GM12878 (cell line): ENCODE results near the gene NIPA2. TPM values are rescaled to one million over a fixed set of nuclear protein-coding genes. Genes with fewer than 3 reads are reported as not detected.
A peak's percentile ranks its signal among the peaks of the same experiment; 100 is the strongest.

ENCODE experiments used
- ATAC-seq: fragments of 200-7000 bp; cut with Tn5 transposase; 3 replicates; pipeline ENCODE4 v1.9.1; 2020; ENCODE audit warnings: mild to moderate bottlenecking, moderate library complexity
- BruUV-seq: library from RNA; stranded (reverse); fragments of 400-500 nt; replicated peaks from 2 replicates; lab custom pipeline; 2021; lab: Mats Ljungman, UMichigan
- CTCF ChIA-PET: fragments of 300-600 bp; sonication (Branson Sonifier 250); formaldehyde crosslinking; extraction: SDS; loops from one replicate; lab custom pipeline; 2021; ENCODE audit warnings: inconsistent platforms; lab: Yijun Ruan, JAX
- POLR2A ChIA-PET: fragments of 350-600 bp; formaldehyde crosslinking; extraction: SDS; loops from one replicate; lab custom pipeline; 2021; ENCODE audit warnings: inconsistent platforms; lab: Charles Lee
- RAD21 ChIA-PET: fragments of 300-600 bp; sonication (Branson Sonifier 250); formaldehyde crosslinking; loops from one replicate; lab custom pipeline; 2023; ENCODE audit warnings: antibody characterized with exemption; ENCODE audit not compliant: unreplicated experiment; lab: Charles Lee
- SMC1A ChIA-PET: fragments of 300-600 bp; sonication (Branson Sonifier 250); formaldehyde crosslinking; loops from one replicate; lab custom pipeline; 2023; ENCODE audit not compliant: unreplicated experiment, uncharacterized antibody; lab: Charles Lee
- DNase-seq: peaks from one replicate; pipeline ENCODE4 v3.0.0-alpha.2; 2011; ENCODE audit warnings: low read depth, low spot score
- FAIRE-seq: peaks from 3 replicates; lab custom pipeline; 2011; peaks lifted over from hg19 to GRCh38; lab: Jason Lieb, UNC
- H2AFZ ChIP-seq: 2 replicates; pipeline ENCODE4 v1.6.0; 2011; ENCODE audit warnings: low read depth, low read length, control low read depth; ENCODE audit not compliant: control insufficient read depth
- H3K27ac ChIP-seq: 2 replicates; pipeline ENCODE4 v1.5.1; 2011; ENCODE audit warnings: control low read depth; ENCODE audit not compliant: control insufficient read depth, insufficient read depth
- H3K27me3 ChIP-seq, 2 experiments: replicated peaks in 1 of 2; 2 replicates each; pipeline versions ENCODE4 v1.6.0 to v1.6.1; 2011; ENCODE audit warnings: low read length in 1 of 2; ENCODE audit not compliant: control insufficient read depth in 2 of 2, insufficient read depth in 2 of 2
- H3K36me3 ChIP-seq, 2 experiments: 2 replicates each; pipeline ENCODE4 v1.5.1; 2011; ENCODE audit warnings: low read length in 1 of 2; ENCODE audit not compliant: control insufficient read depth in 2 of 2, insufficient read depth in 2 of 2
- H3K4me1 ChIP-seq: 2 replicates; pipeline ENCODE4 v1.6.1; 2011; ENCODE audit warnings: mild to moderate bottlenecking, low read length, moderate library complexity, mixed read lengths; ENCODE audit not compliant: control insufficient read depth, insufficient read depth
- H3K4me2 ChIP-seq: 2 replicates; pipeline ENCODE4 v1.6.0; 2011; ENCODE audit warnings: control low read depth; ENCODE audit not compliant: control insufficient read depth, insufficient read depth
- H3K4me3 ChIP-seq: fragments of 200-600 bp; sonication (generic); 2 replicates; pipeline ENCODE4 v1.5.1; 2016
- H3K79me2 ChIP-seq: 2 replicates; pipeline ENCODE4 v1.6.0; 2011; ENCODE audit warnings: low read length; ENCODE audit not compliant: control insufficient read depth, insufficient read depth
- H3K9ac ChIP-seq: 2 replicates; pipeline ENCODE4 v1.8.0; 2011; ENCODE audit warnings: low read length, control low read depth, mixed read lengths; ENCODE audit not compliant: control insufficient read depth, insufficient read depth
- H3K9me3 ChIP-seq: replicated peaks from 3 replicates; pipeline ENCODE4 v1.5.1; 2011; ENCODE audit warnings: mild to moderate bottlenecking, low read length; ENCODE audit not compliant: control insufficient read depth, insufficient read depth
- H4K20me1 ChIP-seq: 2 replicates; pipeline ENCODE4 v1.6.0; 2011; ENCODE audit not compliant: control insufficient read depth, insufficient read depth
- BCL3 ChIP-seq: IDR thresholded peaks from 2 replicates; pipeline ENCODE4 v1.6.1; 2011; ENCODE audit warnings: borderline replicate concordance, low read depth, mild to moderate bottlenecking, moderate library complexity, low read length; ENCODE audit not compliant: insufficient read depth, poor library complexity, severe bottlenecking
- ETV6 ChIP-seq, 2 experiments: fragments of 450-650 bp in 1 of 2; IDR thresholded peaks in 1 of 2; conservative IDR thresholded peaks in 1 of 2; 2 replicates each; pipeline ENCODE4 v1.6.1; 2014; ENCODE audit warnings: antibody characterized with exemption in 1 of 2, borderline replicate concordance in 1 of 2, low read depth in 1 of 2, mild to moderate bottlenecking in 1 of 2, moderate library complexity in 1 of 2
- MLLT1 ChIP-seq: fragments of 450-650 bp; IDR thresholded peaks from 2 replicates; pipeline ENCODE4 v1.6.1; 2016; ENCODE audit warnings: mild to moderate bottlenecking
- NFIC ChIP-seq: IDR thresholded peaks from 2 replicates; pipeline ENCODE4 v1.6.1; 2012; ENCODE audit warnings: low read depth, mild to moderate bottlenecking, inconsistent platforms, low read length, moderate library complexity
- NFXL1 ChIP-seq: fragments of 450-650 bp; IDR thresholded peaks from 2 replicates; pipeline ENCODE4 v1.6.1; 2017; ENCODE audit warnings: antibody characterized with exemption, mild to moderate bottlenecking, borderline replicate concordance
- NR2C1 ChIP-seq: fragments of 450-650 bp; IDR thresholded peaks from 2 replicates; pipeline ENCODE4 v1.6.1; 2017; ENCODE audit warnings: antibody characterized with exemption, mild to moderate bottlenecking, moderate library complexity
- ZNF217 ChIP-seq: fragments of 450-650 bp; IDR thresholded peaks from 2 replicates; pipeline ENCODE4 v1.6.1; 2017; ENCODE audit warnings: antibody characterized with exemption, mild to moderate bottlenecking
- WGBS: methylation state at CpG from one replicate; pipeline ENCODE4 v1.1.6; 2016; ENCODE audit warnings: low lambda C conversion rate; ENCODE audit not compliant: insufficient replicate concordance, insufficient coverage; ENCODE audit errors: missing lambda C conversion rate; 5-methylcytosine and 5-hydroxymethylcytosine counted together
- in situ Hi-C: fragments of 300-500 bp; cut with MboI; formaldehyde crosslinking; loops from 9 replicates; pipeline ENCODE4 v1.14.3; 2018; ENCODE audit warnings: mixed read lengths
- intact Hi-C: fragments of 100-400 bp; cut with micrococcal nuclease; formaldehyde crosslinking; loops from one replicate; pipeline ENCODE4 v1.14.2; 2022; ENCODE audit not compliant: unreplicated experiment
- polyA plus RNA-seq, 11 experiments: library from polyadenylated mRNA; depleted of rRNA in 4 of 11; unstranded in 6 of 11; stranded (reverse) in 5 of 11; fragments of >200 nt; fragmentation: Nextera tagmentation in 4 of 11; fragmentation: Illumina TruSeq in 1 of 11; extraction: Ambion mirVana in 4 of 11; extraction: Trizol in 1 of 11; gene quantifications; 1 replicate in 1 of 11; 2 replicates in 10 of 11; pipeline versions ENCODE4 v1.2.1 to v1.2.3, GENCODE V29; 2011 to 2016; ENCODE audit warnings: inconsistent platforms in 2 of 11, missing spikeins in 2 of 11, low read depth in 1 of 11
- total RNA-seq, 4 experiments: library from RNA; depleted of rRNA in 3 of 4; stranded (reverse); fragments of >200 nt in 3 of 4; fragmentation: Illumina TruSeq in 1 of 4; extraction: Trizol in 1 of 4; gene quantifications; 2 replicates each; pipeline versions ENCODE4 v1.2.1 to v1.2.3, GENCODE V29; 2013 to 2021
- TF ChIP-seq, protein P1 (sequence below): IDR thresholded peaks from 2 replicates; pipeline ENCODE4 v1.6.1; 2012; ENCODE audit warnings: mild to moderate bottlenecking, low read depth, low read length
- TF ChIP-seq, protein P2 (sequence below): fragments of 450-650 bp; IDR thresholded peaks from 2 replicates; pipeline ENCODE4 v1.6.1; 2017; ENCODE audit warnings: mild to moderate bottlenecking

The NIPA2 gene
- total and polyA plus RNA-seq, 10 of the 15 experiments (the other 5 are each of a cell fraction or from before 2014, with no cell fraction given) = 24.4 to 159 (median 96.5) TPM

GRCh38 chr15:22844421-22845288 is 6.2 kb downstream of the NIPA2 start:
- H4K20me1 ChIP-seq = peaks cover 3% of the 10 kb centered on the region
- no peak overlapping the region for H3K9ac ChIP-seq
- H3K4me3 ChIP-seq = no peak overlapping the region
- BruUV-seq = no TSS peak
- no peaks in the 10 kb centered on the region for H3K27me3 ChIP-seq
- RAD21 ChIA-PET = no interaction called here
- intact Hi-C loops (no loop called here), in situ Hi-C loops (no loop called here)
- peaks cover 9% of the 10 kb centered on the region for H3K4me1 ChIP-seq
- peak; percentile 6; the same call in 2 of the 3 replicates for ATAC-seq
- H3K27ac ChIP-seq = 0 out of 2 replicates have a peak overlapping the region, but pooled peaks have one; percentile 35
- H3K9me3 ChIP-seq = no peaks in the 10 kb centered on the region
- DNase-seq = no peak
- H3K4me2 ChIP-seq = peak overlapping the region; percentile 22; the same call in 1 of the 2 replicates
- H3K79me2 ChIP-seq = peaks cover 83% of the 10 kb centered on the region
- H3K36me3 ChIP-seq = peaks cover 6 to 16% of the 10 kb centered on the region in 2 experiments
- SMC1A ChIA-PET = no interaction called here
- CTCF ChIA-PET = interaction anchor here (0.8 kb wide), 1 partner anchor 10 kb away, joined by 3 read pairs; no protein-coding TSS in a partner anchor
- WGBS = 27% methylated on average over 19 of the region's 19 CpGs
- FAIRE-seq = no peak
- POLR2A ChIA-PET = interaction anchor here (0.7 kb wide), 1 partner anchor 32 kb away, joined by 5 read pairs; no protein-coding TSS in a partner anchor
- H2AFZ ChIP-seq = no peak overlapping the region
- no peak for TF ChIP-seq NR2C1
- no peak for TF ChIP-seq NFXL1
- TF ChIP-seq ZNF217 = no peak
- TF ChIP-seq MLLT1 = peak; percentile 46
- TF ChIP-seq ETV6 (conservative IDR thresholded peaks at IDR 0.05 in 1 of 2, IDR thresholded peaks at IDR 0.05 in 1 of 2; ENCODE audit: borderline replicate concordance in 1 of 2, low read depth in 1 of 2) = no peak
- TF ChIP-seq, protein P1, sequence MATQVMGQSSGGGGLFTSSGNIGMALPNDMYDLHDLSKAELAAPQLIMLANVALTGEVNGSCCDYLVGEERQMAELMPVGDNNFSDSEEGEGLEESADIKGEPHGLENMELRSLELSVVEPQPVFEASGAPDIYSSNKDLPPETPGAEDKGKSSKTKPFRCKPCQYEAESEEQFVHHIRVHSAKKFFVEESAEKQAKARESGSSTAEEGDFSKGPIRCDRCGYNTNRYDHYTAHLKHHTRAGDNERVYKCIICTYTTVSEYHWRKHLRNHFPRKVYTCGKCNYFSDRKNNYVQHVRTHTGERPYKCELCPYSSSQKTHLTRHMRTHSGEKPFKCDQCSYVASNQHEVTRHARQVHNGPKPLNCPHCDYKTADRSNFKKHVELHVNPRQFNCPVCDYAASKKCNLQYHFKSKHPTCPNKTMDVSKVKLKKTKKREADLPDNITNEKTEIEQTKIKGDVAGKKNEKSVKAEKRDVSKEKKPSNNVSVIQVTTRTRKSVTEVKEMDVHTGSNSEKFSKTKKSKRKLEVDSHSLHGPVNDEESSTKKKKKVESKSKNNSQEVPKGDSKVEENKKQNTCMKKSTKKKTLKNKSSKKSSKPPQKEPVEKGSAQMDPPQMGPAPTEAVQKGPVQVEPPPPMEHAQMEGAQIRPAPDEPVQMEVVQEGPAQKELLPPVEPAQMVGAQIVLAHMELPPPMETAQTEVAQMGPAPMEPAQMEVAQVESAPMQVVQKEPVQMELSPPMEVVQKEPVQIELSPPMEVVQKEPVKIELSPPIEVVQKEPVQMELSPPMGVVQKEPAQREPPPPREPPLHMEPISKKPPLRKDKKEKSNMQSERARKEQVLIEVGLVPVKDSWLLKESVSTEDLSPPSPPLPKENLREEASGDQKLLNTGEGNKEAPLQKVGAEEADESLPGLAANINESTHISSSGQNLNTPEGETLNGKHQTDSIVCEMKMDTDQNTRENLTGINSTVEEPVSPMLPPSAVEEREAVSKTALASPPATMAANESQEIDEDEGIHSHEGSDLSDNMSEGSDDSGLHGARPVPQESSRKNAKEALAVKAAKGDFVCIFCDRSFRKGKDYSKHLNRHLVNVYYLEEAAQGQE = no peak
- TF ChIP-seq, protein P2, sequence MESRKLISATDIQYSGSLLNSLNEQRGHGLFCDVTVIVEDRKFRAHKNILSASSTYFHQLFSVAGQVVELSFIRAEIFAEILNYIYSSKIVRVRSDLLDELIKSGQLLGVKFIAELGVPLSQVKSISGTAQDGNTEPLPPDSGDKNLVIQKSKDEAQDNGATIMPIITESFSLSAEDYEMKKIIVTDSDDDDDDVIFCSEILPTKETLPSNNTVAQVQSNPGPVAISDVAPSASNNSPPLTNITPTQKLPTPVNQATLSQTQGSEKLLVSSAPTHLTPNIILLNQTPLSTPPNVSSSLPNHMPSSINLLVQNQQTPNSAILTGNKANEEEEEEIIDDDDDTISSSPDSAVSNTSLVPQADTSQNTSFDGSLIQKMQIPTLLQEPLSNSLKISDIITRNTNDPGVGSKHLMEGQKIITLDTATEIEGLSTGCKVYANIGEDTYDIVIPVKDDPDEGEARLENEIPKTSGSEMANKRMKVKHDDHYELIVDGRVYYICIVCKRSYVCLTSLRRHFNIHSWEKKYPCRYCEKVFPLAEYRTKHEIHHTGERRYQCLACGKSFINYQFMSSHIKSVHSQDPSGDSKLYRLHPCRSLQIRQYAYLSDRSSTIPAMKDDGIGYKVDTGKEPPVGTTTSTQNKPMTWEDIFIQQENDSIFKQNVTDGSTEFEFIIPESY = peak; percentile 47; the same call in 1 of the 2 replicates
- peak; percentile 61 for TF ChIP-seq BCL3
- TF ChIP-seq NFIC = 0 out of 2 replicates have a peak, but pooled peaks have one; percentile 16
